ENCODE data around the gene RGS7. TPM values are rescaled to one million over a fixed set of nuclear protein-coding genes. Genes with fewer than 3 reads are reported as not detected.

Gene RGS7
- total and polyA plus RNA-seq, 10 of the 15 experiments (the other 5 are each of a cell fraction or from before 2014, with no cell fraction given), result not detected

- TF ChIP-seq MTA3 (IDR thresholded peaks at IDR 0.05; ENCODE audit: borderline replicate concordance, low read length) (no peak), ASH2L (IDR thresholded peaks at IDR 0.05; ENCODE audit: borderline replicate concordance, low read depth) (no peak), ATF7 (IDR thresholded peaks at IDR 0.05; ENCODE audit: low read depth) (no peak), ZNF217 (IDR thresholded peaks at IDR 0.05) (no peak), NR2F1 (conservative IDR thresholded peaks at IDR 0.05) (no peak), POLR2A (IDR thresholded peaks at IDR 0.05; ENCODE audit: low read depth, low read length) (no peak), HCFC1 (IDR thresholded peaks at IDR 0.05; ENCODE audit: low read length) (no peak), ZBTB11 (CRISPR knock-in tag; IDR thresholded peaks at IDR 0.05) (no peak)
- TF ChIP-seq, protein P1, sequence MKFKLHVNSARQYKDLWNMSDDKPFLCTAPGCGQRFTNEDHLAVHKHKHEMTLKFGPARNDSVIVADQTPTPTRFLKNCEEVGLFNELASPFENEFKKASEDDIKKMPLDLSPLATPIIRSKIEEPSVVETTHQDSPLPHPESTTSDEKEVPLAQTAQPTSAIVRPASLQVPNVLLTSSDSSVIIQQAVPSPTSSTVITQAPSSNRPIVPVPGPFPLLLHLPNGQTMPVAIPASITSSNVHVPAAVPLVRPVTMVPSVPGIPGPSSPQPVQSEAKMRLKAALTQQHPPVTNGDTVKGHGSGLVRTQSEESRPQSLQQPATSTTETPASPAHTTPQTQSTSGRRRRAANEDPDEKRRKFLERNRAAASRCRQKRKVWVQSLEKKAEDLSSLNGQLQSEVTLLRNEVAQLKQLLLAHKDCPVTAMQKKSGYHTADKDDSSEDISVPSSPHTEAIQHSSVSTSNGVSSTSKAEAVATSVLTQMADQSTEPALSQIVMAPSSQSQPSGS (IDR thresholded peaks at IDR 0.05; ENCODE audit: low read length), result no peak
- TF ChIP-seq, protein P2, sequence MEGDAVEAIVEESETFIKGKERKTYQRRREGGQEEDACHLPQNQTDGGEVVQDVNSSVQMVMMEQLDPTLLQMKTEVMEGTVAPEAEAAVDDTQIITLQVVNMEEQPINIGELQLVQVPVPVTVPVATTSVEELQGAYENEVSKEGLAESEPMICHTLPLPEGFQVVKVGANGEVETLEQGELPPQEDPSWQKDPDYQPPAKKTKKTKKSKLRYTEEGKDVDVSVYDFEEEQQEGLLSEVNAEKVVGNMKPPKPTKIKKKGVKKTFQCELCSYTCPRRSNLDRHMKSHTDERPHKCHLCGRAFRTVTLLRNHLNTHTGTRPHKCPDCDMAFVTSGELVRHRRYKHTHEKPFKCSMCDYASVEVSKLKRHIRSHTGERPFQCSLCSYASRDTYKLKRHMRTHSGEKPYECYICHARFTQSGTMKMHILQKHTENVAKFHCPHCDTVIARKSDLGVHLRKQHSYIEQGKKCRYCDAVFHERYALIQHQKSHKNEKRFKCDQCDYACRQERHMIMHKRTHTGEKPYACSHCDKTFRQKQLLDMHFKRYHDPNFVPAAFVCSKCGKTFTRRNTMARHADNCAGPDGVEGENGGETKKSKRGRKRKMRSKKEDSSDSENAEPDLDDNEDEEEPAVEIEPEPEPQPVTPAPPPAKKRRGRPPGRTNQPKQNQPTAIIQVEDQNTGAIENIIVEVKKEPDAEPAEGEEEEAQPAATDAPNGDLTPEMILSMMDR (IDR thresholded peaks at IDR 0.05 in 2 of 3, conservative IDR thresholded peaks at IDR 0.05 in 1 of 3; ENCODE audit: control insufficient read depth in 2 of 3, extremely low read depth in 1 of 3, insufficient read depth in 1 of 3, low read depth in 3 of 3, low read length in 3 of 3), result no peak
Observed at GRCh38 chr1:241213139-241213538, 143.9 kb downstream of the RGS7 start (continued).

Measured in GM12878 (cell line).